ENCODE data around the gene EML1. TPM values are rescaled to one million over a fixed set of nuclear protein-coding genes. Genes with fewer than 3 reads are reported as not detected.

EML1 gene
- total and polyA plus RNA-seq, 7 donors, result 3.9 to 148 (median 91.5) TPM

DNA sequence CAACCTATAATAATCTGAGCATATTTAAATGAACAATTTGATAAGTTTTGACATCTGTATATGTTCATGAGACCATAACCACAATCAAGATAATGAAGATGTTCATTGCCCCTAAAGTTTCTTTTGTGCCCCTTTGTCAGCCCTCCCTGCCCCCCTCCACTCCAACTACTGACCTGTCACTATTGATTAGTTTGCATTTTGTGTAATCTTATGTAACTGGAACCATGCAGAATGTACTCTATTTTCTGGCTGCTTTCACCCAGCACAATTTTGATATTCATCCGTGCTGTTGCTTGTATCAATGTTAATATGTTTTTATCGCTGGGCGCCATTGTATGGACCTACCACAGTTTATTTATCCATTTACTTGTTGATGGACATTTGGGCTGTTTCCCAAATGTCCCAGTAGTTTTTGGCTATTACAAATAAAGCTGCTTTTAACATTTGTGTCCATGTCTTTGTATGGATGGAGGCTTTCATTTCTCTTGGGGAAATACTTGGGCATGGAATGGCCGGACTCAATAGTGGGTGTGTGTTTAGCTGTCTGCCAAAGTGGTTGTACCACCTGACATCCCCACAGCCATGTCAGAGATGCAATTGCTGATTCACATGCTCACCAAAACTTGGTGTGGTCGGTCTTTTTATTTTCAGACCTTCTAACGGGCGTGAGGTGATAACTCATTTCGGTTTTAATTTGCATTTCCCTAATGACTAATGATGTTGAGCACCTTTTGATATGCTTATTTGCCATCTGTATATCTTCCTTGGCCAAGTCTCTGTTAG, 38.9 kb downstream of the EML1 start:
- Histone ChIP-seq H3K4me1 (peaks cover 0 to 1% (median 0%) of the 10 kb centered on the region in 4 donors), H3K36me3 (no peaks in the 10 kb centered on the region), H3K4me3 (no peak overlapping the region), H3K27me3 (no peaks in the 10 kb centered on the region), H3K27ac (no peak overlapping the region), H3K9me3 (no peaks in the 10 kb centered on the region)
- intact Hi-C loops (cut with DNase I), result no loop called here
- TF ChIP-seq POLR2A (IDR thresholded peaks at IDR 0.05) (no peak), EP300 (IDR thresholded peaks at IDR 0.05) (no peak), POLR2AphosphoS5 (IDR thresholded peaks at IDR 0.05) (no peak)
- TF ChIP-seq, protein P1, sequence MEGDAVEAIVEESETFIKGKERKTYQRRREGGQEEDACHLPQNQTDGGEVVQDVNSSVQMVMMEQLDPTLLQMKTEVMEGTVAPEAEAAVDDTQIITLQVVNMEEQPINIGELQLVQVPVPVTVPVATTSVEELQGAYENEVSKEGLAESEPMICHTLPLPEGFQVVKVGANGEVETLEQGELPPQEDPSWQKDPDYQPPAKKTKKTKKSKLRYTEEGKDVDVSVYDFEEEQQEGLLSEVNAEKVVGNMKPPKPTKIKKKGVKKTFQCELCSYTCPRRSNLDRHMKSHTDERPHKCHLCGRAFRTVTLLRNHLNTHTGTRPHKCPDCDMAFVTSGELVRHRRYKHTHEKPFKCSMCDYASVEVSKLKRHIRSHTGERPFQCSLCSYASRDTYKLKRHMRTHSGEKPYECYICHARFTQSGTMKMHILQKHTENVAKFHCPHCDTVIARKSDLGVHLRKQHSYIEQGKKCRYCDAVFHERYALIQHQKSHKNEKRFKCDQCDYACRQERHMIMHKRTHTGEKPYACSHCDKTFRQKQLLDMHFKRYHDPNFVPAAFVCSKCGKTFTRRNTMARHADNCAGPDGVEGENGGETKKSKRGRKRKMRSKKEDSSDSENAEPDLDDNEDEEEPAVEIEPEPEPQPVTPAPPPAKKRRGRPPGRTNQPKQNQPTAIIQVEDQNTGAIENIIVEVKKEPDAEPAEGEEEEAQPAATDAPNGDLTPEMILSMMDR (IDR thresholded peaks at IDR 0.05), result no peak
- WGBS, 2 donors, result 89% methylated on average over 8 of the region's 8 CpGs
- DNase-seq, result no peak

DNA sequence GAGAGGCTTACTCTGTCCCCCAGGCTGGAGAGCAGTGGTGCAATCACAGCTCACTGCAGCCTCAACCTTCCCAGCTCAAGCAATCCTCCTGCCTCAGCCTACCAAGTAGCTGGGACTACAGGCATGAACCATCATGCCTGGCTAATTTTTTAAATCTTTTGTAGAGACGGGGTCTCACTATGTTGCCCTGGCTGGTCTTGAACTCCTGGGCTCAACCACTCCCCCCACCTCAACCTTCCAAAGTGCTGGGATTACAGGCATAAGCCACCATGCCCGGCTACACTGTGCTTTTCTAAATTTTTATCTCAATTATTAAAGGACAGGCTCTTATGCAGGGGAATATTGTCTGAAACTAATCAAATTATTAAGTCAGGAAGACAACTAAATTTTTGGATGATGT, 44.6 kb downstream of the EML1 start:
- WGBS, 2 donors, result 92 to 93% methylated on average over 2 of the region's 2 CpGs
- no peak for DNase-seq
- Histone ChIP-seq H3K27ac (no peak overlapping the region), H3K4me3 (no peak overlapping the region), H3K9me3 (no peaks in the 10 kb centered on the region), H3K36me3 (no peaks in the 10 kb centered on the region), H3K27me3 (no peaks in the 10 kb centered on the region), H3K4me1 (peaks cover 0 to 49% (median 43%) of the 10 kb centered on the region in 4 donors)
- intact Hi-C loops (cut with DNase I), result no loop called here
- TF ChIP-seq POLR2A (IDR thresholded peaks at IDR 0.05) (no peak), POLR2AphosphoS5 (IDR thresholded peaks at IDR 0.05) (no peak), EP300 (IDR thresholded peaks at IDR 0.05) (no peak)
- TF ChIP-seq, protein P1 (IDR thresholded peaks at IDR 0.05), result no peak

DNA sequence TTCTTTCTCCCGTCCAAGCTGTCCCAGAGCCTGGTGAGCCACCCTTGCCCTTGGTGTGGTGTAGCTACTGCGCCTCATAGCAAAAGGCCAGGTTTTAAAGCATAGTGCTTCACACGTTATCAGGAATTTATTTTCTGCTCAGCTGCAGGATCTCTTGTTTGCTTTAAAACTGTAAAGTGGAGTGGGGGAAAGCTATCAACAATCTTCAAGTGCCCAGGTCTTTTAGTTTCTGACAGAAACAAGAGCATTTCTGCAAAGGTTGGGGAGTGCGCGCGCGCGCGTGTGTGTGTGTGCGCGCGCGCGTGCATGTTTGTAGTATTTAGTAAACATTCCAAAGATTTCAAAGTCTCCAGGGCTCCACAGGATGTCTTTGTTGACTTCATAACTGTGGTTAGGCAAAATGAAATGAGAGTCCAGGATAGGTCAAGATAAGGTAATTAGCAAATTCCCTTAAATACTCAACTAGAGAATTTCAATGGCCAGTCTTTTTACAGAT, 45.5 kb downstream of the EML1 start:
- WGBS, 2 donors, result 62 to 64% methylated on average over 14 of the region's 14 CpGs

DNA sequence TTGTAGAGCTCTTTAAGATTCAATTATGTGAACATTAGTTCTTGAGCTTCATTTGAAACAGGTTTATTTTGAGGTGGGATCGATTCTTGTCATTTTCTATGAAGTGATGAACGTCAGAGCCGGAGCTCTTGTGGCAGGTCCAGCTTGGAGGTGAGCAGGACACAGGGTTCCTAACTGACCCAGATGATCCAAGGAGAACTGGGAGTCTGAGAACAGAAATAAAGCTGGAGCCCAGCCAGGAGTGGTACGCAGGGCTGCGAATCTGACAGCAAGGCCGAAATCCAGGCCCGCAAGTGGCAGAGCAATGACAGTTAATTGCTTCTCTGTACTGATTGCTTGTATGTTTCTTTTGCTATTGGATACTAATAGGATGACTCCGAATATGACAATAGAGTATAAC, 46.5 kb downstream of the EML1 start:
- no peak for TF ChIP-seq POLR2A (IDR thresholded peaks at IDR 0.05)
- TF ChIP-seq, protein P1 (IDR thresholded peaks at IDR 0.05), result no peak
- TF ChIP-seq EP300 (IDR thresholded peaks at IDR 0.05), result no peak
- no peak for TF ChIP-seq POLR2AphosphoS5 (IDR thresholded peaks at IDR 0.05)
- H3K27me3 ChIP-seq, result no peaks in the 10 kb centered on the region
- 93 to 94% methylated on average over 8 of the region's 8 CpGs for WGBS, 2 donors
- no peaks in the 10 kb centered on the region for H3K36me3 ChIP-seq
- no peak for DNase-seq
- H3K9me3 ChIP-seq, result no peaks in the 10 kb centered on the region
- H3K27ac ChIP-seq, result no peak overlapping the region
- intact Hi-C loops (cut with DNase I), result no loop called here
- H3K4me1 ChIP-seq, result peaks cover 0 to 49% (median 43%) of the 10 kb centered on the region in 4 donors
- H3K4me3 ChIP-seq, result no peak overlapping the region

More for the DNA sequence above, 45.5 kb downstream of the EML1 start:
- TF ChIP-seq POLR2AphosphoS5 (IDR thresholded peaks at IDR 0.05) (no peak), EP300 (IDR thresholded peaks at IDR 0.05) (no peak), POLR2A (IDR thresholded peaks at IDR 0.05) (no peak)
- TF ChIP-seq, protein P1 (IDR thresholded peaks at IDR 0.05), result no peak
- Histone ChIP-seq H3K4me1 (peaks cover 0 to 49% (median 43%) of the 10 kb centered on the region in 4 donors), H3K36me3 (no peaks in the 10 kb centered on the region), H3K27ac (no peak overlapping the region), H3K9me3 (no peaks in the 10 kb centered on the region), H3K4me3 (no peak overlapping the region), H3K27me3 (no peaks in the 10 kb centered on the region)
- DNase-seq, result no peak
- intact Hi-C loops (cut with DNase I), result no loop called here
